ENCODE data around the gene POLH.

- TF ChIP-seq POLR2AphosphoS5 (IDR thresholded peaks at IDR 0.05; ENCODE audit: low read depth, low read length) (no peak), POLR2A (IDR thresholded peaks at IDR 0.05; ENCODE audit: low read depth, low read length) (no peak)
Observed at GRCh38 chr6:43658161-43658560, 82.2 kb downstream of the POLH start.

All from GM12891 (cell line).